ENCODE data around the gene HCRTR1.

GRCh38 chr1:31615939-31616338 is 1.6 kb upstream of the HCRTR1 start:
- TF ChIP-seq CTCF (conservative IDR thresholded peaks at IDR 0.05) (no peak), ZFX (IDR thresholded peaks at IDR 0.05) (no peak)
